ENCODE results near the gene CRBN. TPM values are rescaled to one million over a fixed set of nuclear protein-coding genes. Genes with fewer than 3 reads are reported as not detected.
A peak's percentile ranks its signal among the peaks of the same experiment; 100 is the strongest.

Gene CRBN
- total and polyA plus RNA-seq, 12 donors, result 18.2 to 63.2 (median 49.6) TPM

GRCh38 chr3:3184876-3185275 lies 5.4 kb upstream of the CRBN start:
- Histone ChIP-seq H3K27me3 (no peaks in the 10 kb centered on the region), H3K4me1 (peaks cover 0 to 15% (median 0%) of the 10 kb centered on the region in 9 donors), H3K9me3 (peaks cover 0 to 27% (median 12%) of the 10 kb centered on the region in 11 donors), H3K4me3 (no peak overlapping the region), H3K27ac (no peak overlapping the region), H3K36me3 (no peaks in the 10 kb centered on the region)
- TF ChIP-seq CTCF (IDR thresholded peaks at IDR 0.05), result no peak
- WGBS, 2 donors, result 50 to 54% methylated on average over 2 of the region's 2 CpGs
- ATAC-seq (no peak), DNase-seq (no peak)
- intact Hi-C loops (cut with DNase I), result no loop called here

GRCh38 chr3:3180456-3180855 lies 965 bp upstream of the CRBN start:
- Histone ChIP-seq H3K27ac (no peak overlapping the region), H3K9me3 (peaks cover 0 to under 1% (median 0%) of the 10 kb centered on the region in 11 donors), H3K4me3 (no peak overlapping the region), H3K4me1 (peaks cover 9 to 43% (median 34%) of the 10 kb centered on the region in 9 donors), H3K27me3 (no peaks in the 10 kb centered on the region), H3K36me3 (peaks cover 0 to 15% (median 0%) of the 10 kb centered on the region in 9 donors)
- TF ChIP-seq CTCF (IDR thresholded peaks at IDR 0.05), result no peak
- WGBS, 2 donors, result 75 to 79% methylated on average over 9 of the region's 9 CpGs
- intact Hi-C loops (cut with DNase I), result no loop called here
- ATAC-seq (no peak), DNase-seq (no peak)

- peaks cover 0 to 32% (median 6%) of the 10 kb centered on the region in 9 donors for H3K36me3 ChIP-seq
- peak overlapping the region in 9 of 10 donors; percentile 61 to 95 (median 86) for H3K27ac ChIP-seq
- DNase-seq, result no peak
- ATAC-seq, result no peak
- peaks cover 9 to 60% (median 42%) of the 10 kb centered on the region in 9 donors for H3K4me1 ChIP-seq
- WGBS, 2 donors, result 17 to 22% methylated on average over 16 of the region's 16 CpGs
- intact Hi-C loops (cut with DNase I), result loop anchor here in 2 of 10 donors (2.0 to 5.0 kb wide), 2 partner anchors 51 to 52 kb away; partner anchors contain the start of gene TRNT1 (in 2 of the 2)
- no peaks in the 10 kb centered on the region for H3K9me3 ChIP-seq
- no peaks in the 10 kb centered on the region for H3K27me3 ChIP-seq
- peak overlapping the region; percentile 78 to 99 (median 95) for H3K4me3 ChIP-seq
- no peak for TF ChIP-seq CTCF (IDR thresholded peaks at IDR 0.05)
Measured at GRCh38 chr3:3178498-3179328, 778 bp downstream of the CRBN start.

GRCh38 chr3:3177861-3178497 lies 1.5 kb downstream of the CRBN start:
- H3K27me3 ChIP-seq, result no peaks in the 10 kb centered on the region
- peaks cover 0 to 40% (median 13%) of the 10 kb centered on the region in 9 donors for H3K36me3 ChIP-seq
- no peak for DNase-seq
- H3K9me3 ChIP-seq, result no peaks in the 10 kb centered on the region
- WGBS, 2 donors, result 45 to 52% methylated on average over 10 of the region's 10 CpGs
- H3K4me1 ChIP-seq, result peaks cover 9 to 68% (median 44%) of the 10 kb centered on the region in 9 donors
- H3K4me3 ChIP-seq, result peak overlapping the region in 9 of 10 donors; percentile 78 to 99 (median 96)
- H3K27ac ChIP-seq, result peak overlapping the region in 4 of 10 donors; percentile 2 to 87 (median 32)
- ATAC-seq, result no peak
- intact Hi-C loops (cut with DNase I), result loop anchor here in 2 of 10 donors (2.0 to 5.0 kb wide), 2 partner anchors 51 kb away; partner anchors contain the start of gene TRNT1 (in 2 of the 2)
- no peak for TF ChIP-seq CTCF (IDR thresholded peaks at IDR 0.05)

Measured in heart right ventricle (tissue), 16 donors.